ENCODE data around the gene TMEM100.

TMEM100 gene

GRCh38 chr17:55748841-55749240 lies 26.2 kb upstream of the TMEM100 start:
- Histone ChIP-seq H3K79me1 (ENCODE audit: low read depth, low read length) (no peaks in the 10 kb centered on the region), H3K18ac (ENCODE audit: low read length) (no peak overlapping the region), H3K14ac (ENCODE audit: low read length) (no peak overlapping the region), H3K4me3 (ENCODE audit: low read length in 2 of 2) (no peak overlapping the region), H2BK15ac (ENCODE audit: low read length) (no peak overlapping the region), H3K27ac (replicated peaks; ENCODE audit: low read length) (no peak overlapping the region), H3K4me1 (ENCODE audit: control insufficient read depth in 2 of 2, insufficient read depth in 1 of 2, low read depth in 1 of 2, low read length in 2 of 2) (peaks cover 5 to 6% of the 10 kb centered on the region in 2 donors), H4K91ac (ENCODE audit: low read depth, low read length, poor library complexity) (no peak overlapping the region), H2BK5ac (ENCODE audit: low read length) (no peak overlapping the region), H2AK5ac (ENCODE audit: low read depth, low read length) (no peak overlapping the region), H3K23ac (ENCODE audit: low read depth, low read length, poor library complexity) (no peak overlapping the region), H3K9me3 (replicated peaks in 1 of 2; ENCODE audit: control insufficient read depth in 2 of 2, insufficient read depth in 1 of 2, low read depth in 1 of 2, low read length in 2 of 2) (no peaks in the 10 kb centered on the region), H3K27me3 (ENCODE audit: control insufficient read depth in 3 of 3, insufficient read depth in 3 of 3, low read depth in 1 of 3, low read length in 3 of 3) (peaks cover 0 to 14% (median 0%) of the 10 kb centered on the region in 3 experiments), H2AFZ (ENCODE audit: low read length) (no peak overlapping the region), H3K9ac (ENCODE audit: low read depth, low read length, poor library complexity) (no peak overlapping the region), H3K4me2 (ENCODE audit: insufficient read depth, low read length, poor library complexity, severe bottlenecking) (no peak overlapping the region), H2BK12ac (ENCODE audit: low read length) (no peak overlapping the region), H2BK120ac (ENCODE audit: low read depth, low read length) (no peak overlapping the region), H3K36me3 (replicated peaks in 1 of 2; ENCODE audit: control insufficient read depth in 2 of 2, insufficient read depth in 2 of 2, low read length in 2 of 2) (no peaks in the 10 kb centered on the region), H4K8ac (ENCODE audit: low read depth, low read length) (no peak overlapping the region), H3K4ac (ENCODE audit: low read length) (no peak overlapping the region)
- DNase-seq (ENCODE audit: low spot score): no peak
- no CpG with 5 or more reads among the region's 1 CpG for WGBS, 2 donors (ENCODE audit: extremely low coverage in 2 of 2, insufficient read length in 2 of 2, insufficient replicate concordance in 1 of 2)

GRCh38 chr17:55747209-55747608 lies 24.5 kb upstream of the TMEM100 start:
- DNase-seq (ENCODE audit: low spot score): no peak
- WGBS, 2 donors (ENCODE audit: extremely low coverage in 2 of 2, insufficient read length in 2 of 2, insufficient replicate concordance in 1 of 2): no CpG with 5 or more reads among the region's 3 CpGs
- no peak overlapping the region for H3K18ac ChIP-seq (ENCODE audit: low read length)

GRCh38 chr17:55746466-55746865 lies 23.8 kb upstream of the TMEM100 start:
- no peak overlapping the region for H3K18ac ChIP-seq (ENCODE audit: low read length)
- H3K9ac ChIP-seq (ENCODE audit: low read depth, low read length, poor library complexity): no peak overlapping the region
- WGBS, 2 donors (ENCODE audit: extremely low coverage in 2 of 2, insufficient read length in 2 of 2, insufficient replicate concordance in 1 of 2): no CpG with 5 or more reads among the region's 1 CpG
- H2BK5ac ChIP-seq (ENCODE audit: low read length): no peak overlapping the region
- no peak overlapping the region for H4K91ac ChIP-seq (ENCODE audit: low read depth, low read length, poor library complexity)
- no peak overlapping the region for H3K23ac ChIP-seq (ENCODE audit: low read depth, low read length, poor library complexity)
- H2AK5ac ChIP-seq (ENCODE audit: low read depth, low read length): no peak overlapping the region
- no peak overlapping the region for H3K14ac ChIP-seq (ENCODE audit: low read length)
- no peak overlapping the region for H2AFZ ChIP-seq (ENCODE audit: low read length)
- H3K4ac ChIP-seq (ENCODE audit: low read length): no peak overlapping the region
- no peaks in the 10 kb centered on the region for H3K36me3 ChIP-seq (replicated peaks in 1 of 2; ENCODE audit: control insufficient read depth in 2 of 2, insufficient read depth in 2 of 2, low read length in 2 of 2)
- no peak overlapping the region for H3K4me3 ChIP-seq (ENCODE audit: low read length in 2 of 2)
- no peak overlapping the region for H3K27ac ChIP-seq (replicated peaks; ENCODE audit: low read length)
- no peak overlapping the region for H3K4me2 ChIP-seq (ENCODE audit: insufficient read depth, low read length, poor library complexity, severe bottlenecking)
- H2BK120ac ChIP-seq (ENCODE audit: low read depth, low read length): no peak overlapping the region
- peaks cover 0 to 2% of the 10 kb centered on the region in 2 donors for H3K4me1 ChIP-seq (ENCODE audit: control insufficient read depth in 2 of 2, insufficient read depth in 1 of 2, low read depth in 1 of 2, low read length in 2 of 2)
- H2BK15ac ChIP-seq (ENCODE audit: low read length): no peak overlapping the region
- H3K79me1 ChIP-seq (ENCODE audit: low read depth, low read length): no peaks in the 10 kb centered on the region
- no peak for DNase-seq (ENCODE audit: low spot score)
- H2BK12ac ChIP-seq (ENCODE audit: low read length): no peak overlapping the region
- H4K8ac ChIP-seq (ENCODE audit: low read depth, low read length): no peak overlapping the region
- peaks cover 0 to 14% (median 0%) of the 10 kb centered on the region in 3 experiments for H3K27me3 ChIP-seq (ENCODE audit: control insufficient read depth in 3 of 3, insufficient read depth in 3 of 3, low read depth in 1 of 3, low read length in 3 of 3)
- H3K9me3 ChIP-seq (replicated peaks in 1 of 2; ENCODE audit: control insufficient read depth in 2 of 2, insufficient read depth in 1 of 2, low read depth in 1 of 2, low read length in 2 of 2): no peaks in the 10 kb centered on the region

More at GRCh38 chr17:55747209-55747608, 24.5 kb upstream of the TMEM100 start:
- Histone ChIP-seq H3K27ac (replicated peaks; ENCODE audit: low read length) (no peak overlapping the region), H3K4me2 (ENCODE audit: insufficient read depth, low read length, poor library complexity, severe bottlenecking) (no peak overlapping the region), H3K9me3 (replicated peaks in 1 of 2; ENCODE audit: control insufficient read depth in 2 of 2, insufficient read depth in 1 of 2, low read depth in 1 of 2, low read length in 2 of 2) (no peaks in the 10 kb centered on the region), H3K14ac (ENCODE audit: low read length) (no peak overlapping the region), H2AFZ (ENCODE audit: low read length) (no peak overlapping the region), H3K36me3 (replicated peaks in 1 of 2; ENCODE audit: control insufficient read depth in 2 of 2, insufficient read depth in 2 of 2, low read length in 2 of 2) (no peaks in the 10 kb centered on the region), H3K4ac (ENCODE audit: low read length) (no peak overlapping the region), H2AK5ac (ENCODE audit: low read depth, low read length) (no peak overlapping the region), H2BK5ac (ENCODE audit: low read length) (no peak overlapping the region), H3K4me3 (ENCODE audit: low read length in 2 of 2) (no peak overlapping the region), H3K79me1 (ENCODE audit: low read depth, low read length) (no peaks in the 10 kb centered on the region), H3K27me3 (ENCODE audit: control insufficient read depth in 3 of 3, insufficient read depth in 3 of 3, low read depth in 1 of 3, low read length in 3 of 3) (peaks cover 0 to 14% (median 0%) of the 10 kb centered on the region in 3 experiments), H2BK15ac (ENCODE audit: low read length) (no peak overlapping the region), H3K9ac (ENCODE audit: low read depth, low read length, poor library complexity) (no peak overlapping the region), H3K23ac (ENCODE audit: low read depth, low read length, poor library complexity) (no peak overlapping the region), H4K91ac (ENCODE audit: low read depth, low read length, poor library complexity) (no peak overlapping the region), H2BK120ac (ENCODE audit: low read depth, low read length) (no peak overlapping the region), H4K8ac (ENCODE audit: low read depth, low read length) (no peak overlapping the region), H3K4me1 (ENCODE audit: control insufficient read depth in 2 of 2, insufficient read depth in 1 of 2, low read depth in 1 of 2, low read length in 2 of 2) (peaks cover 5 to 6% of the 10 kb centered on the region in 2 donors), H2BK12ac (ENCODE audit: low read length) (no peak overlapping the region)

- no peak overlapping the region for H3K4me2 ChIP-seq (ENCODE audit: insufficient read depth, low read length, poor library complexity, severe bottlenecking)
- no peak overlapping the region for H2BK12ac ChIP-seq (ENCODE audit: low read length)
- H3K18ac ChIP-seq (ENCODE audit: low read length): no peak overlapping the region
- no peak overlapping the region for H3K14ac ChIP-seq (ENCODE audit: low read length)
- no peaks in the 10 kb centered on the region for H3K9me3 ChIP-seq (replicated peaks in 1 of 2; ENCODE audit: control insufficient read depth in 2 of 2, insufficient read depth in 1 of 2, low read depth in 1 of 2, low read length in 2 of 2)
- H2BK120ac ChIP-seq (ENCODE audit: low read depth, low read length): no peak overlapping the region
- no peak for DNase-seq (ENCODE audit: low spot score)
- no peak overlapping the region for H3K23ac ChIP-seq (ENCODE audit: low read depth, low read length, poor library complexity)
- H3K36me3 ChIP-seq (replicated peaks in 1 of 2; ENCODE audit: control insufficient read depth in 2 of 2, insufficient read depth in 2 of 2, low read length in 2 of 2): no peaks in the 10 kb centered on the region
- H4K8ac ChIP-seq (ENCODE audit: low read depth, low read length): no peak overlapping the region
- H2AK5ac ChIP-seq (ENCODE audit: low read depth, low read length): no peak overlapping the region
- H3K27ac ChIP-seq (replicated peaks; ENCODE audit: low read length): no peak overlapping the region
- H4K91ac ChIP-seq (ENCODE audit: low read depth, low read length, poor library complexity): no peak overlapping the region
- H3K9ac ChIP-seq (ENCODE audit: low read depth, low read length, poor library complexity): no peak overlapping the region
- no CpG with 5 or more reads among the region's 1 CpG for WGBS, 2 donors (ENCODE audit: extremely low coverage in 2 of 2, insufficient read length in 2 of 2, insufficient replicate concordance in 1 of 2)
- no peaks in the 10 kb centered on the region for H3K4me1 ChIP-seq (ENCODE audit: control insufficient read depth in 2 of 2, insufficient read depth in 1 of 2, low read depth in 1 of 2, low read length in 2 of 2)
- no peak overlapping the region for H2AFZ ChIP-seq (ENCODE audit: low read length)
- H2BK5ac ChIP-seq (ENCODE audit: low read length): no peak overlapping the region
- no peak overlapping the region for H2BK15ac ChIP-seq (ENCODE audit: low read length)
- H3K4ac ChIP-seq (ENCODE audit: low read length): no peak overlapping the region
- H3K27me3 ChIP-seq (ENCODE audit: control insufficient read depth in 3 of 3, insufficient read depth in 3 of 3, low read depth in 1 of 3, low read length in 3 of 3): peaks cover 0 to 14% (median 0%) of the 10 kb centered on the region in 3 experiments
- H3K4me3 ChIP-seq (ENCODE audit: low read length in 2 of 2): no peak overlapping the region
- H3K79me1 ChIP-seq (ENCODE audit: low read depth, low read length): no peaks in the 10 kb centered on the region
Observed at GRCh38 chr17:55745258-55745657, 22.6 kb upstream of the TMEM100 start.
